SK-N-SH (cell line): Measurements from ENCODE around the gene LRRC70. TPM values are rescaled to one million over a fixed set of nuclear protein-coding genes. Genes with fewer than 3 reads are reported as not detected.
"Not testable (repeated sequence)": the region's sequence is repeated elsewhere in the genome, so short reads cannot be mapped to it uniquely, and the experiment has no call there.

ENCODE experiments used
- CTCF ChIA-PET: fragments of 300-600, 350-600 bp; formaldehyde crosslinking; extraction: SDS; loops from one replicate; lab custom pipeline; 2021; lab: Yijun Ruan, JAX
- POLR2A ChIA-PET: fragments of 350-600 bp; sonication (Branson Sonifier 250); formaldehyde crosslinking; extraction: SDS; loops from one replicate; lab custom pipeline; 2020; ENCODE audit warnings: antibody characterized with exemption, inconsistent platforms; lab: Yijun Ruan, JAX
- DNase-seq: peaks from one replicate; pipeline ENCODE4 v3.0.0; 2012
- H2AFZ ChIP-seq: fragments of 200-600 bp; sonication (generic); 2 replicates; pipeline ENCODE4 v1.8.1; 2016; ENCODE audit warnings: antibody characterized with exemption, mild to moderate bottlenecking, low read depth
- H3F3A ChIP-seq: fragments of 200-600 bp; sonication (generic); replicated peaks from 2 replicates; pipeline ENCODE3; 2016; ENCODE audit warnings: antibody characterized with exemption, mild to moderate bottlenecking; ENCODE audit not compliant: insufficient read depth
- H3K27ac ChIP-seq, 2 experiments: fragments of 200-500 bp in 1 of 2; fragments of 200-600 bp in 1 of 2; sonication (Bioruptor generic) in 1 of 2; sonication (generic), shearing (Covaris generic) in 1 of 2; 2 replicates each; pipeline versions ENCODE4 v1.5.1 to v1.6.1; 2014 to 2016; ENCODE audit warnings: low read depth in 2 of 2, inconsistent platforms in 1 of 2, low read length in 1 of 2, mild to moderate bottlenecking in 1 of 2, mixed read lengths in 1 of 2
- H3K27me3 ChIP-seq: fragments of 200-600 bp; sonication (generic), shearing (Covaris generic); 2 replicates; pipeline ENCODE4 v1.6.1; 2016; ENCODE audit warnings: mixed run types; ENCODE audit not compliant: insufficient read depth
- H3K36me3 ChIP-seq, 2 experiments: fragments of 200-500 bp in 1 of 2; fragments of 200-600 bp in 1 of 2; sonication (Bioruptor generic) in 1 of 2; sonication (generic) in 1 of 2; replicated peaks in 1 of 2; 2 replicates each; pipeline versions ENCODE3 to v1.5.1; 2014 to 2016; ENCODE audit warnings: low read length in 1 of 2, mild to moderate bottlenecking in 1 of 2; ENCODE audit not compliant: insufficient read depth in 2 of 2, control insufficient read depth in 1 of 2
- H3K4me1 ChIP-seq, 2 experiments: fragments of 200-500 bp in 1 of 2; fragments of 200-600 bp in 1 of 2; sonication (Bioruptor generic) in 1 of 2; sonication (generic), shearing (Covaris generic) in 1 of 2; 2 replicates each; pipeline versions ENCODE4 v1.5.1 to v1.6.1; 2014 to 2016; ENCODE audit warnings: low read depth in 1 of 2, low read length in 1 of 2, mixed run types in 1 of 2; ENCODE audit not compliant: insufficient read depth in 2 of 2, control insufficient read depth in 1 of 2
- H3K4me2 ChIP-seq: fragments of 200-600 bp; sonication (generic), shearing (Covaris generic); 2 replicates; pipeline ENCODE4 v1.6.1; 2017; ENCODE audit warnings: mixed run types
- H3K4me3 ChIP-seq, 2 experiments: fragments of 200-500 bp in 1 of 2; fragments of 200-600 bp in 1 of 2; sonication (Bioruptor generic) in 1 of 2; sonication (generic), shearing (Covaris generic) in 1 of 2; 2 replicates each; pipeline versions ENCODE4 v1.5.1 to v1.8.1; 2014 to 2016; ENCODE audit warnings: low read depth in 2 of 2, inconsistent platforms in 1 of 2, low read length in 1 of 2, mild to moderate bottlenecking in 1 of 2, mixed read lengths in 1 of 2, moderate library complexity in 1 of 2
- H3K79me2 ChIP-seq: fragments of 200-600 bp; sonication (generic); 2 replicates; pipeline ENCODE4 v1.8.1; 2017; ENCODE audit warnings: mild to moderate bottlenecking; ENCODE audit not compliant: insufficient read depth
- H3K9ac ChIP-seq: fragments of 200-600 bp; sonication (generic); 2 replicates; pipeline ENCODE4 v1.6.1; 2017; ENCODE audit warnings: mixed run types
- H3K9me2 ChIP-seq: fragments of 200-600 bp; sonication (generic); 2 replicates; pipeline ENCODE4 v1.6.1; 2017; ENCODE audit warnings: mixed run types
- H3K9me3 ChIP-seq: fragments of 200-600 bp; sonication (generic); 2 replicates; pipeline ENCODE4 v1.6.1; 2017; ENCODE audit warnings: mixed run types, mild to moderate bottlenecking, moderate library complexity
- H4K20me1 ChIP-seq: fragments of 200-600 bp; sonication (generic); 2 replicates; pipeline ENCODE4 v1.6.1; 2017; ENCODE audit warnings: mild to moderate bottlenecking, mixed run types; ENCODE audit not compliant: insufficient read depth
- CHD2 ChIP-seq: fragments of 150-350 bp; IDR thresholded peaks from 2 replicates; pipeline ENCODE4 v1.6.1; 2018; ENCODE audit warnings: low read length; ENCODE audit not compliant: partially characterized antibody
- EP300 ChIP-seq, 2 experiments: IDR thresholded peaks; 2 replicates each; pipeline versions ENCODE4 v1.4.0 to v1.6.1; 2012; ENCODE audit warnings: borderline replicate concordance in 1 of 2, low read depth in 1 of 2, low read length in 1 of 2
- EZH2phosphoT487 ChIP-seq: fragments of 200-600 bp; sonication (generic); IDR thresholded peaks from 2 replicates; pipeline ENCODE4 v1.6.1; 2017; ENCODE audit warnings: low read depth, mixed run types, mild to moderate bottlenecking, antibody characterized with exemption, moderate library complexity, borderline replicate concordance
- FOXM1 ChIP-seq: IDR thresholded peaks from 2 replicates; pipeline ENCODE4 v1.4.0; 2012; ENCODE audit warnings: low read depth, mild to moderate bottlenecking
- JUND ChIP-seq: IDR thresholded peaks from 2 replicates; pipeline ENCODE4 v1.4.0; 2012
- MXI1 ChIP-seq: IDR thresholded peaks from 2 replicates; pipeline ENCODE4 v1.6.1; 2012; ENCODE audit warnings: mild to moderate bottlenecking, low read depth, low read length, improper control_type of control experiment
- NRF1 ChIP-seq: IDR thresholded peaks from 2 replicates; pipeline ENCODE4 v1.6.1; 2012; ENCODE audit warnings: low read depth, mild to moderate bottlenecking, low read length
- POLR2AphosphoS5 ChIP-seq: IDR thresholded peaks from 2 replicates; pipeline ENCODE4 v1.6.1; 2012; ENCODE audit warnings: low read depth, low read length
- RAD21 ChIP-seq: IDR thresholded peaks from 2 replicates; pipeline ENCODE4 v1.6.1; 2012; ENCODE audit warnings: mild to moderate bottlenecking, low read length
- TEAD4 ChIP-seq: IDR thresholded peaks from 2 replicates; pipeline ENCODE4 v1.4.0; 2012; ENCODE audit warnings: mild to moderate bottlenecking, borderline replicate concordance; ENCODE audit not compliant: insufficient read depth
- YY1 ChIP-seq: IDR thresholded peaks from 2 replicates; pipeline ENCODE4 v1.4.0; 2012; ENCODE audit warnings: low read depth, mild to moderate bottlenecking
- WGBS: methylation state at CpG from one replicate; pipeline ENCODE4 v1.1.6; 2017; ENCODE audit warnings: low lambda C conversion rate; 5-methylcytosine and 5-hydroxymethylcytosine counted together
- polyA plus RNA-seq, 3 experiments: library from polyadenylated mRNA; depleted of rRNA; stranded (reverse); fragments of >200 nt; gene quantifications; 2 replicates each; pipeline ENCODE4 v1.2.3, GENCODE V29; 2012
- TF ChIP-seq, protein P1 (sequence below): fragments of 150-350 bp; IDR thresholded peaks from 2 replicates; pipeline ENCODE4 v1.6.1; 2017; ENCODE audit warnings: antibody characterized with exemption, low read length, low read depth, borderline replicate concordance
- TF ChIP-seq, protein P2 (sequence below): IDR thresholded peaks from 2 replicates; pipeline ENCODE4 v1.4.0; 2012; ENCODE audit warnings: low read depth, borderline replicate concordance
- TF ChIP-seq, protein P3 (sequence below): IDR thresholded peaks from 2 replicates; pipeline ENCODE4 v1.4.0; 2012; ENCODE audit warnings: low read depth, borderline replicate concordance

Gene LRRC70
- polyA plus RNA-seq, 1 of the 3 experiments (the other 2 are of a cell fraction) = 0.08 TPM

DNA sequence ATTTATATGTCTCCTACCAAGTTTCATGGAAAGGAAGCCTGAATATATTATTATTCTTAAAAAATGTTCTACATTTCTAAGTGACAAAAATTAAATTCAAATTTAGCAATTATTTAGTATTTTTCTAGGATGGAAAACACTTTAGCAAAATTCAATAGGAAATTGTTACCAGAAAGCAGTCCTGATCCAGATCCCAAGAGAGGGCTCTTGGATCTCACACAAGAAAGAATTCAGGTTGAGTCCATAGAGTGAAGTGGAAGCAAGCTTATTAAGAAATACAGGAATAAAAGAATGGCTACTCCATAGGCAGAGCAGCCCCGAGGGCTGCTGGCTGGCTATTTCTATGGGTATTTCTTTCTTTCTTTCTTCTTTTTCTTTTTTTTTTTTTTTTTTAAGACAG, 44.7 kb downstream of the LRRC70 start:
- Histone ChIP-seq H2AFZ (no peak overlapping the region), H3K4me2 (no peak overlapping the region), H3K4me3 (no peak overlapping the region), H3K27me3 (no peaks in the 10 kb centered on the region), H3K9me3 (no peaks in the 10 kb centered on the region), H3K9me2 (no peaks in the 10 kb centered on the region), H3F3A (no peaks in the 10 kb centered on the region), H3K4me1 (peaks cover 0 to 4% of the 10 kb centered on the region in 2 experiments; a peak in 1 of 4 replicates), H3K27ac (no peak overlapping the region), H3K36me3 (peaks cover 7 to 8% of the 10 kb centered on the region in 2 experiments), H3K9ac (no peak overlapping the region), H4K20me1 (no peaks in the 10 kb centered on the region), H3K79me2 (no peaks in the 10 kb centered on the region)
- CTCF ChIA-PET = no interaction called here
- WGBS = 96% methylated on average over 1 of the region's 1 CpG
- no peak for DNase-seq
- no peak for TF ChIP-seq TEAD4
- TF ChIP-seq NRF1 = no peak
- TF ChIP-seq POLR2AphosphoS5 = no peak
- no peak for TF ChIP-seq EZH2phosphoT487
- TF ChIP-seq, protein P1, sequence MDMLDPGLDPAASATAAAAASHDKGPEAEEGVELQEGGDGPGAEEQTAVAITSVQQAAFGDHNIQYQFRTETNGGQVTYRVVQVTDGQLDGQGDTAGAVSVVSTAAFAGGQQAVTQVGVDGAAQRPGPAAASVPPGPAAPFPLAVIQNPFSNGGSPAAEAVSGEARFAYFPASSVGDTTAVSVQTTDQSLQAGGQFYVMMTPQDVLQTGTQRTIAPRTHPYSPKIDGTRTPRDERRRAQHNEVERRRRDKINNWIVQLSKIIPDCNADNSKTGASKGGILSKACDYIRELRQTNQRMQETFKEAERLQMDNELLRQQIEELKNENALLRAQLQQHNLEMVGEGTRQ = no peak
- TF ChIP-seq, protein P2, sequence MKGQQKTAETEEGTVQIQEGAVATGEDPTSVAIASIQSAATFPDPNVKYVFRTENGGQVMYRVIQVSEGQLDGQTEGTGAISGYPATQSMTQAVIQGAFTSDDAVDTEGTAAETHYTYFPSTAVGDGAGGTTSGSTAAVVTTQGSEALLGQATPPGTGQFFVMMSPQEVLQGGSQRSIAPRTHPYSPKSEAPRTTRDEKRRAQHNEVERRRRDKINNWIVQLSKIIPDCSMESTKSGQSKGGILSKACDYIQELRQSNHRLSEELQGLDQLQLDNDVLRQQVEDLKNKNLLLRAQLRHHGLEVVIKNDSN = no peak
- no peak for TF ChIP-seq CHD2
- no peak for TF ChIP-seq RAD21
- no peak for TF ChIP-seq YY1
- TF ChIP-seq JUND = no peak
- no peak for TF ChIP-seq FOXM1
- TF ChIP-seq MXI1 = no peak
- TF ChIP-seq EP300 (IDR thresholded peaks at IDR 0.05; ENCODE audit: borderline replicate concordance in 1 of 2, low read depth in 1 of 2, low read length in 1 of 2) = no peak
- TF ChIP-seq, protein P3, sequence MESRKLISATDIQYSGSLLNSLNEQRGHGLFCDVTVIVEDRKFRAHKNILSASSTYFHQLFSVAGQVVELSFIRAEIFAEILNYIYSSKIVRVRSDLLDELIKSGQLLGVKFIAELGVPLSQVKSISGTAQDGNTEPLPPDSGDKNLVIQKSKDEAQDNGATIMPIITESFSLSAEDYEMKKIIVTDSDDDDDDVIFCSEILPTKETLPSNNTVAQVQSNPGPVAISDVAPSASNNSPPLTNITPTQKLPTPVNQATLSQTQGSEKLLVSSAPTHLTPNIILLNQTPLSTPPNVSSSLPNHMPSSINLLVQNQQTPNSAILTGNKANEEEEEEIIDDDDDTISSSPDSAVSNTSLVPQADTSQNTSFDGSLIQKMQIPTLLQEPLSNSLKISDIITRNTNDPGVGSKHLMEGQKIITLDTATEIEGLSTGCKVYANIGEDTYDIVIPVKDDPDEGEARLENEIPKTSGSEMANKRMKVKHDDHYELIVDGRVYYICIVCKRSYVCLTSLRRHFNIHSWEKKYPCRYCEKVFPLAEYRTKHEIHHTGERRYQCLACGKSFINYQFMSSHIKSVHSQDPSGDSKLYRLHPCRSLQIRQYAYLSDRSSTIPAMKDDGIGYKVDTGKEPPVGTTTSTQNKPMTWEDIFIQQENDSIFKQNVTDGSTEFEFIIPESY = no peak
- POLR2A ChIA-PET = no interaction called here

DNA sequence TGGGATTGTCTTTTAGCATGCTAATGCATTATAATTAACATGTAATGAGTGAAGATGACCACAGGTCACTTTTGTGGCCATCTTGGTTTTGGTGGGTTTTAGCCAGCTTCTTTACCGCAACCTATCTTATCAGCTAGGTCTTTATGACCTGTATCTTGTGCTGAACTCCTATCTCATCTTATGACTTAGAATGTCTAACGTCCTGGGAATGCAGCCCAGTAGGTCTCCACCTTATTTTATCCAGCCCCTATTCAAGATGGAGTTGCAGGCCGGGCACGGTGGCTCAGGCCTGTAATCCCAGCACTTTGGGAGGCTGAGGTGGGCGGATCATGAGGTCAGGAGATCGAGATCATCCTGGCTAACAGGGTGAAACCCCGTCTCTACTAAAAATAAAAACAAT, 45.8 kb downstream of the LRRC70 start:
- H3K36me3 ChIP-seq = peaks cover 15 to 17% of the 10 kb centered on the region in 2 experiments
- H3K9me3 ChIP-seq, H4K20me1 ChIP-seq, H3K4me3 ChIP-seq, H3K27me3 ChIP-seq, H3K9me2 ChIP-seq, CTCF ChIA-PET, H3K9ac ChIP-seq, H3K4me1 ChIP-seq, H2AFZ ChIP-seq, POLR2A ChIA-PET, H3K27ac ChIP-seq, H3F3A ChIP-seq, DNase-seq, H3K4me2 ChIP-seq, H3K79me2 ChIP-seq: not testable (repeated sequence)
- WGBS = 98% methylated on average over 7 of the region's 7 CpGs
